HCEC 1CT (cell line): ENCODE data around the gene ARMC7.
"Not testable (repeated sequence)": the region's sequence is repeated elsewhere in the genome, so short reads cannot be mapped to it uniquely, and the experiment has no call there.

Source experiments
- DNase-seq: peaks from one replicate; pipeline ENCODE4 v3.0.0-alpha.2; 2017

ARMC7 gene

GRCh38 chr17:75154195-75155106 lies 44.7 kb downstream of the ARMC7 start, which contains the start of gene JPT1:
TSS of gene JPT1 (minus strand) at chr17:75154512. CDS start at chr17:75154397, 115 bp downstream.
- peak; percentile 98 for DNase-seq

- DNase-seq: no peak
Measured at GRCh38 chr17:75155191-75155601, 45.4 kb downstream of the ARMC7 start.

GRCh38 chr17:75158480-75158879 lies 48.7 kb downstream of the ARMC7 start:
- peak; percentile 1 for DNase-seq

DNA sequence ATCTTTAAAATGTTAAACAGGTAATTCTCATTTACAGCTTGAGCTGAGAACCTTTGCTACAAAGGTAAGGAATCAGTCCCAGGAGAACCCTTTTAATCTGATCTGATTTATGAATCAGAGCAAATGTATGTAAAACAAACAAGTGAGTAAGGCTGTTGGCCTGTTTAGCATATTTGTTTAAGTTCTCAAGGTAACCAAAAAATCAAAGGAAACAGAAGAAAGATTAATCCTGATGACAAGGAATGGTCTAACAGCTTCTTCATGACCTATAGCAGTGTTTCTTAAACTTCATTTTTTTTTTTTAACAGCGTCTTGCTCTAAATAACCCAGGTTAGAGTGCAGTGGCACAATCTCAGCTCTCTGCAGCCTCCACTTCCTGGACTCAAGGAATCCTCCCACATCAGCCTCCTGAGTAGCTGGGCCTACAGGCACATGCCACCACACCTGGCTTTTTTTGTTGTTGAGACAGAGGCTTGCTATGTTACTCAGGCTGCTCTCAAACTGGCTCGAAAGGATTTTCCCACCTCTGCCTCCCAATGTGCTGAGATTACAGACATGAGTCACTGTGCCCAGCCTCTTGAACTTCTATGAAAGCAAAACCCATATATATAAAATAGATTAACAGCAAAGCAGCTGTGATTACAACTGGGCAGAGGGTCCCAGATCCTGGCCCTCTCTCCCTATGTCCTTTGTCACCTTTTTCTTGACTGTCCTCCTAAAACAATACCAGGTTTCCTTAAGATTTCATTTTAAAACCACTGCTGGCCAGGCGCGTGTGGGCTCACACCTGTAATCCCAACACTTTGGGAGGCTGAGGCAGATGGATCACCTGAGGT lies 49.6 kb downstream of the ARMC7 start:
- DNase-seq: peak; percentile 52

GRCh38 chr17:75160211-75160610 lies 50.4 kb downstream of the ARMC7 start:
- DNase-seq: no peak

- no peak for DNase-seq
Measured at GRCh38 chr17:75163074-75163473, 53.3 kb downstream of the ARMC7 start.

DNA sequence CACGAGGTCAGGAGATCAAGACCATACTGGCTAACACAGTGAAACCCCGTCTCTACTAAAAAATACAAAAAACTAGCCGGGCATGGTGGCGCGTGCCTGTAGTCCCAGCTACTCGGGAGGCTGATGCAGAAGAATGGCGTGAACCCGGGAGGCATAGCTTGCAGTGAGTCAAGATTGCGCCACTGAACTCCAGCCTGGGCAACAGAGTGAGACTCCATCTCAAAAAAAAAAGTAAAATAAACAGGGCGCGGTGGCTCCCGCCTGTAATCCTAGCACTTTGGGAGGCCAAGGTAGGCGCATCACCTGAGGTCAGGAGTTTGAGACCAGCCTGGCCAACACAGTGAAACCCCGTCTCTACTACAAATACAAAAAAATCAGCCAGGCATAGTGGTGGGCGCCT lies 54.8 kb downstream of the ARMC7 start:
- not testable (repeated sequence) for DNase-seq

DNA sequence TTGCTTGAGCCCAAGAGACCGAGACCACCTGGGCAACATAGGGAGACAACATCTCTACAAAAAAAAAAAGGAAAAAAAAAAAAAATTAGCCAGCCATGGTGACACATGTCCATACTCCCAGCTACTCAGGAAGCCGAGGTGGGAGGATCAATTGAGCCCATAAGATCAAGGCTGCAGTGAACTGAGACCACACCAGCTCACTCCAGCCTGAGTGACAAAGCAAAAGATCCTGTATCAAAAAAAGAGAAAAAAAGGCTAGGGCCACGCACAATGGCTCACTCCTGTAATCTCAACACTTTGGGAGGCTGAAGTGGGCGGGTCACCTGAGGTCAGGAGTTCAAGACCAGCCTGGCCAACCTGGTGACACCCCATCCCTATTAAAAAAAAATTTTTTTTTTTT lies 59.2 kb downstream of the ARMC7 start:
- DNase-seq: no peak

- DNase-seq: no peak
Measured at GRCh38 chr17:75173526-75173925, 63.8 kb downstream of the ARMC7 start.

GRCh38 chr17:75174996-75175395 lies 65.2 kb downstream of the ARMC7 start:
- DNase-seq: no peak

GRCh38 chr17:75176625-75177024 lies 66.9 kb downstream of the ARMC7 start:
- DNase-seq: no peak

- no peak for DNase-seq
Measured at GRCh38 chr17:75178453-75178852, 68.7 kb downstream of the ARMC7 start.
